GM19397 (cell line): ENCODE measurements around the gene RTEL1.
"Not testable (repeated sequence)": the region's sequence is repeated elsewhere in the genome, so short reads cannot be mapped to it uniquely, and the experiment has no call there.

Source experiments
- ATAC-seq: cut with Tn5 transposase; IDR thresholded peaks from one replicate; pipeline ENCODE4 v1.9.1; 2021; ENCODE audit warnings: mild to moderate bottlenecking, moderate library complexity; ENCODE audit not compliant: unreplicated experiment

Gene RTEL1

GRCh38 chr20:63664861-63665594 is 6.9 kb downstream of the RTEL1 start:
- no peak for ATAC-seq

- no peak for ATAC-seq
These were observed 7.6 kb downstream of the RTEL1 start for GRCh38 chr20:63665708-63666107.

- ATAC-seq, result no peak
These were observed 9.7 kb downstream of the RTEL1 start for GRCh38 chr20:63667858-63668257.

GRCh38 chr20:63668351-63668750 is 10.2 kb downstream of the RTEL1 start:
- ATAC-seq, result no peak

GRCh38 chr20:63671695-63672094 is 13.6 kb downstream of the RTEL1 start:
- not testable (repeated sequence) for ATAC-seq

- ATAC-seq, result no peak
These were observed 14.6 kb downstream of the RTEL1 start for GRCh38 chr20:63672666-63673065.

- ATAC-seq, result no peak
These were observed 15.8 kb downstream of the RTEL1 start for GRCh38 chr20:63673951-63674350.

GRCh38 chr20:63675681-63676368 is 17.7 kb downstream of the RTEL1 start:
- no peak for ATAC-seq

GRCh38 chr20:63678071-63678470 is 20.0 kb downstream of the RTEL1 start:
- ATAC-seq, result no peak

GRCh38 chr20:63678667-63679465 is 20.8 kb downstream of the RTEL1 start:
- no peak for ATAC-seq

- no peak for ATAC-seq
These were observed 21.7 kb downstream of the RTEL1 start for GRCh38 chr20:63679799-63680305.

GRCh38 chr20:63680427-63680826 is 22.3 kb downstream of the RTEL1 start:
- no peak for ATAC-seq

- ATAC-seq, result no peak
These were observed 22.9 kb downstream of the RTEL1 start for GRCh38 chr20:63680857-63681608.

GRCh38 chr20:63681609-63682142 is 23.6 kb downstream of the RTEL1 start:
- ATAC-seq, result no peak

GRCh38 chr20:63682384-63683139 is 24.4 kb downstream of the RTEL1 start:
- no peak for ATAC-seq

GRCh38 chr20:63685269-63686026 is 27.3 kb downstream of the RTEL1 start:
- ATAC-seq, result no peak

GRCh38 chr20:63686094-63686491 is 28.0 kb downstream of the RTEL1 start:
- ATAC-seq, result no peak

GRCh38 chr20:63686492-63687321 is 28.6 kb downstream of the RTEL1 start:
- no peak for ATAC-seq
